ENCODE data around the gene MSI2. TPM values are rescaled to one million over a fixed set of nuclear protein-coding genes. Genes with fewer than 3 reads are reported as not detected.

Gene MSI2
- total RNA-seq, 2 donors from 2014 or later = 53.1 to 74.0 TPM

GRCh38 chr17:57489321-57489720, 233.0 kb downstream of the MSI2 start:
- Histone ChIP-seq H3K9me3 (no peaks in the 10 kb centered on the region), H3K36me3 (no peaks in the 10 kb centered on the region), H3K27ac (no peak overlapping the region), H3K27me3 (replicated peaks; ENCODE audit: insufficient read depth) (no peaks in the 10 kb centered on the region), H3K4me3 (no peak overlapping the region), H3K4me1 (replicated peaks) (peaks cover 9% of the 10 kb centered on the region)
- TF ChIP-seq POLR2AphosphoS5 (IDR thresholded peaks at IDR 0.05) (no peak), POLR2A (IDR thresholded peaks at IDR 0.05) (no peak)
- TF ChIP-seq, protein P1, sequence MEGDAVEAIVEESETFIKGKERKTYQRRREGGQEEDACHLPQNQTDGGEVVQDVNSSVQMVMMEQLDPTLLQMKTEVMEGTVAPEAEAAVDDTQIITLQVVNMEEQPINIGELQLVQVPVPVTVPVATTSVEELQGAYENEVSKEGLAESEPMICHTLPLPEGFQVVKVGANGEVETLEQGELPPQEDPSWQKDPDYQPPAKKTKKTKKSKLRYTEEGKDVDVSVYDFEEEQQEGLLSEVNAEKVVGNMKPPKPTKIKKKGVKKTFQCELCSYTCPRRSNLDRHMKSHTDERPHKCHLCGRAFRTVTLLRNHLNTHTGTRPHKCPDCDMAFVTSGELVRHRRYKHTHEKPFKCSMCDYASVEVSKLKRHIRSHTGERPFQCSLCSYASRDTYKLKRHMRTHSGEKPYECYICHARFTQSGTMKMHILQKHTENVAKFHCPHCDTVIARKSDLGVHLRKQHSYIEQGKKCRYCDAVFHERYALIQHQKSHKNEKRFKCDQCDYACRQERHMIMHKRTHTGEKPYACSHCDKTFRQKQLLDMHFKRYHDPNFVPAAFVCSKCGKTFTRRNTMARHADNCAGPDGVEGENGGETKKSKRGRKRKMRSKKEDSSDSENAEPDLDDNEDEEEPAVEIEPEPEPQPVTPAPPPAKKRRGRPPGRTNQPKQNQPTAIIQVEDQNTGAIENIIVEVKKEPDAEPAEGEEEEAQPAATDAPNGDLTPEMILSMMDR (IDR thresholded peaks at IDR 0.05) = no peak
- WGBS = 95% methylated on average over 4 of the region's 4 CpGs
- intact Hi-C loops (cut with DNase I) = no loop called here
- no peak for DNase-seq (ENCODE audit: low spot score)

GRCh38 chr17:57490111-57490845, 234.0 kb downstream of the MSI2 start:
- no peaks in the 10 kb centered on the region for H3K27me3 ChIP-seq (replicated peaks; ENCODE audit: insufficient read depth)
- no peak overlapping the region for H3K4me3 ChIP-seq
- no peaks in the 10 kb centered on the region for H3K9me3 ChIP-seq
- DNase-seq (ENCODE audit: low spot score) = no peak
- peaks cover 9% of the 10 kb centered on the region for H3K4me1 ChIP-seq (replicated peaks)
- intact Hi-C loops (cut with DNase I) = no loop called here
- H3K27ac ChIP-seq = no peak overlapping the region
- H3K36me3 ChIP-seq = no peaks in the 10 kb centered on the region
- TF ChIP-seq POLR2AphosphoS5 (IDR thresholded peaks at IDR 0.05) = no peak
- TF ChIP-seq POLR2A (IDR thresholded peaks at IDR 0.05) = no peak
- TF ChIP-seq, protein P1 (IDR thresholded peaks at IDR 0.05) = no peak
- WGBS = 37% methylated on average over 4 of the region's 4 CpGs

DNA sequence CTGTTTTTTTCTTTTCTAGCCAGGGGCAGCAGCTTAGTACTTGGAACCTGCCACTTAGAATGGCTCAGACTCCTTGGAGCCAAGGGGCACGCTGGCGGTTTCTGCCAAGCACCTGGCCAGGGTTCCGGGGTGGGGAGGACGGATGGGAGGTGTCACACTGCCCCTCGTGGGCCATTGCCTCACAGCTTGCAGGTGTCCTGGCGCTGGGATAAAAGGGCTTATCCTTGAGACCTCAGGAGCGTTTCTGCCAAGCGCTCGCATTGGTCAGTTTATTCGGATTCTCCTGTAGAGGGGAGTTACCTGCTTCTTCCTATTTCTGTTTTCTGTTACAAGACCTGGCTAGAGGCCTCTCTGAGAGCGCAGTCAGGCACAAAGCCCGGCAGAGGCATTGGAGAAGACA, 234.6 kb downstream of the MSI2 start:
- WGBS = 60% methylated on average over 12 of the region's 12 CpGs
- TF ChIP-seq, protein P1 (IDR thresholded peaks at IDR 0.05) = no peak
- TF ChIP-seq POLR2A (IDR thresholded peaks at IDR 0.05) (no peak), POLR2AphosphoS5 (IDR thresholded peaks at IDR 0.05) (no peak)
- peak; percentile 17 for DNase-seq (ENCODE audit: low spot score)
- Histone ChIP-seq H3K4me1 (replicated peaks) (peaks cover 9% of the 10 kb centered on the region), H3K4me3 (no peak overlapping the region), H3K27me3 (replicated peaks; ENCODE audit: insufficient read depth) (no peaks in the 10 kb centered on the region), H3K27ac (no peak overlapping the region), H3K9me3 (no peaks in the 10 kb centered on the region), H3K36me3 (no peaks in the 10 kb centered on the region)
- intact Hi-C loops (cut with DNase I) = no loop called here

- Histone ChIP-seq H3K36me3 (no peaks in the 10 kb centered on the region), H3K4me3 (no peak overlapping the region), H3K4me1 (replicated peaks) (no peaks in the 10 kb centered on the region), H3K27ac (no peak overlapping the region), H3K9me3 (no peaks in the 10 kb centered on the region), H3K27me3 (replicated peaks; ENCODE audit: insufficient read depth) (no peaks in the 10 kb centered on the region)
- intact Hi-C loops (cut with DNase I) = no loop called here
- WGBS = 92% methylated on average over 5 of the region's 5 CpGs
- TF ChIP-seq, protein P1 (IDR thresholded peaks at IDR 0.05) = no peak
- TF ChIP-seq POLR2A (IDR thresholded peaks at IDR 0.05) = no peak
- no peak for DNase-seq (ENCODE audit: low spot score)
These were observed 236.8 kb downstream of the MSI2 start for GRCh38 chr17:57493171-57493570.

DNA sequence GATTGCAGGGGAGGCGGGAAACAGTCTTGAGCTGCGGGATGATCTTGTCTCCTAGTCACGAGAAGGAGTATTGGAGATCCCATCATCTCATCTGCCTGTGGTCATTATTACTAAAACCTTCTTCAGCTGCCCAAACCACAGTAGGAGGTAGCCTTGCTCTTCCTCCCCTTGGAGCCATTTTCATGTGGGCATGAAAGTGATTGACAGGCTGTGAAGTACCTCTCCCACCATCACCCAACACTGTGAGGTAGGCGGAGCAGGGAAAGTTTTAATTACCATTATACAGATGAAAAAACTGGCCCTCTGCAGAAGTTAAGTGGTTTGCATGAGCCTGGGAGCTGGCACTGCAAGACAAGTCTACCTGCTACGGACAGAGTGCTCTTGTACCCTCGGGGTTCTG, 237.3 kb downstream of the MSI2 start:
- H3K9me3 ChIP-seq = no peaks in the 10 kb centered on the region
- no peak for TF ChIP-seq POLR2A (IDR thresholded peaks at IDR 0.05)
- no peak for TF ChIP-seq POLR2AphosphoS5 (IDR thresholded peaks at IDR 0.05)
- TF ChIP-seq, protein P1 (IDR thresholded peaks at IDR 0.05) = no peak
- H3K36me3 ChIP-seq = no peaks in the 10 kb centered on the region
- H3K27me3 ChIP-seq (replicated peaks; ENCODE audit: insufficient read depth) = no peaks in the 10 kb centered on the region
- H3K4me3 ChIP-seq = no peak overlapping the region
- intact Hi-C loops (cut with DNase I) = no loop called here
- 88% methylated on average over 6 of the region's 6 CpGs for WGBS
- DNase-seq (ENCODE audit: low spot score) = no peak
- no peaks in the 10 kb centered on the region for H3K4me1 ChIP-seq (replicated peaks)
- H3K27ac ChIP-seq = no peak overlapping the region
